Immature natural killer cell (primary cell): Measurements from ENCODE around the gene PTOV1. TPM values are rescaled to one million over a fixed set of nuclear protein-coding genes. Genes with fewer than 3 reads are reported as not detected.

ENCODE experiments used
- DNase-seq, 3 donors: peaks; one replicate each; pipeline ENCODE4 v3.0.0; 2022; ENCODE audit warnings: mixed read lengths in 1 of 3
- H3K27ac Mint-ChIP-seq, 6 donors: one replicate each; pipeline ENCODE4 v1.8.0; 2020; ENCODE audit warnings: mixed read lengths in 6 of 6, mild to moderate bottlenecking in 5 of 6, inconsistent platforms in 4 of 6, moderate library complexity in 3 of 6
- H3K27me3 Mint-ChIP-seq, 3 donors: one replicate each; pipeline ENCODE4 v1.8.0; 2020 to 2021; ENCODE audit warnings: low read depth in 3 of 3, mild to moderate bottlenecking in 3 of 3, mixed read lengths in 3 of 3, moderate library complexity in 3 of 3, inconsistent platforms in 1 of 3
- H3K36me3 Mint-ChIP-seq, 3 donors: one replicate each; pipeline ENCODE4 v1.8.0; 2020; ENCODE audit warnings: mixed read lengths in 3 of 3, inconsistent platforms in 2 of 3, mild to moderate bottlenecking in 2 of 3
- H3K4me1 Mint-ChIP-seq, 2 donors: one replicate each; pipeline ENCODE4 v1.8.0; 2020; ENCODE audit warnings: inconsistent platforms in 2 of 2, mild to moderate bottlenecking in 2 of 2, mixed read lengths in 2 of 2, moderate library complexity in 1 of 2
- H3K4me3 Mint-ChIP-seq, 5 donors: one replicate each; pipeline ENCODE4 v1.8.0; 2020; ENCODE audit warnings: mild to moderate bottlenecking in 5 of 5, mixed read lengths in 5 of 5, inconsistent platforms in 3 of 5, moderate library complexity in 3 of 5
- H3K9me3 Mint-ChIP-seq, 6 donors: one replicate each; pipeline ENCODE4 v1.8.0; 2020; ENCODE audit warnings: mild to moderate bottlenecking in 6 of 6, mixed read lengths in 6 of 6, inconsistent platforms in 4 of 6, moderate library complexity in 3 of 6
- polyA plus RNA-seq, 3 donors: library from polyadenylated mRNA; unstranded; fragments of 300-500 nt; fragmentation: Illumina TruSeq; gene quantifications; one replicate each; pipeline ENCODE4 v1.2.3, GENCODE V29; 2021

PTOV1 gene
- polyA plus RNA-seq, 3 donors from 2014 or later: 32.0 to 59.7 (median 41.4) TPM

DNA sequence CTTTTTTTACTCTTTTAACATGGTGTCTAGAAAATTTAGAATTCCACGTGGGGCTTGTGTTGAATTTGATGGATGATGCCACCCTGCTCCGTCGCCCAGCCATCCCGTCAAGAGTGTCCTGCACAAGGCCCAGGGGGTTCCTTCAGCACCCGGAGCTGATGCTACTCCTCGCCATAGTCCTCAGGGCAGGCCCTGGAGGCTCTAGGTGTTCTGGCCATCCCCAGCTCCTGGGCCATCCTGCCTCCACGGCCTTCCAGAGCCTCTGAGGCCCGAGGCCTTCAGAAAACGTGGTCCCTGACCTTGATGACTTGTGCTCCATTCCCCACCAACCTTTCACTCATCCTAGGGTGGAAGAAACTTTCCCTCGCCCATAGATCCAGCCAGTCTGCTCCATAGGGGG lies 22.9 kb downstream of the PTOV1 start:
- peak overlapping the region in 2 of 5 donors; percentile 18 to 35 for H3K4me3 Mint-ChIP-seq
- no peak for DNase-seq
- no peaks in the 10 kb centered on the region for H3K9me3 Mint-ChIP-seq
- H3K4me1 Mint-ChIP-seq: peaks cover 35 to 38% of the 10 kb centered on the region in 2 donors
- no peak overlapping the region for H3K27ac Mint-ChIP-seq
- peaks cover 2% of the 10 kb centered on the region in 3 donors for H3K27me3 Mint-ChIP-seq
- H3K36me3 Mint-ChIP-seq: peaks cover 0 to under 1% (median under 1%) of the 10 kb centered on the region in 3 donors

DNA sequence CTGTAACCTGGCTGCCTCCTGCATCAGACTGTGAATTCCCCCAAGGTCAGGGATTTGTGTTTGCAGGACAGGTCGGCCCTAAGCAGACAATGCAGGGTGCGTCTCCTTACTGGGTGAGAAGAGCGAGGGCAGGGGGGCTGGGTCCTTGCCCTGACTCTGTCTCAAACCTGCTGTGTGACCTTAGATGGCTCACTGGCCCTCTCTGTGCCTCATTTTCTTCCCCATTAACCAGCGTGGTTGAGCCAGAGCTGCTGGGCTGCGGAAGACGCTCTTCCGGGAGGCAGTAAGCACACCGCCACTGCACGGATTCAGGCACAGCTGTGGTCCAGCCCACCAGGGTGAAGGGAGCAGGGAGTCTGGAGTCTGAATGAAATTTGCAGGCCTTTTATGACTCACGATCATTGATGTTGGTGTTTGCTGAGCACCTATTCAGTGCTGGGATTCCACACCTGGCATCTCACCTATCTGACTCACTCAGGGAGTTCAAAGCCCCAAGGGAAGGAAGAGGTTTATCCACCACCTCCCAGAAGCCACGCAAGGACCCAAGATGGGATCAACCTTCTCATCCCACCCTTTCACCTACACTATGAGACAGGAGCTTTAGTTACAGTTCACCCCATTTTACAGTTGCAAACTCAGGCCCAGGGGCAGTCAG lies 23.7 kb downstream of the PTOV1 start:
- H3K9me3 Mint-ChIP-seq: no peaks in the 10 kb centered on the region
- H3K36me3 Mint-ChIP-seq: peaks cover 0 to 5% (median 4%) of the 10 kb centered on the region in 3 donors
- H3K4me3 Mint-ChIP-seq: peak overlapping the region in 3 of 5 donors; percentile 48 to 68 (median 57)
- peaks cover 39 to 42% of the 10 kb centered on the region in 2 donors for H3K4me1 Mint-ChIP-seq
- peaks cover 2% of the 10 kb centered on the region in 3 donors for H3K27me3 Mint-ChIP-seq
- DNase-seq: no peak
- H3K27ac Mint-ChIP-seq: peak overlapping the region in 2 of 6 donors; percentile 34 to 67

DNA sequence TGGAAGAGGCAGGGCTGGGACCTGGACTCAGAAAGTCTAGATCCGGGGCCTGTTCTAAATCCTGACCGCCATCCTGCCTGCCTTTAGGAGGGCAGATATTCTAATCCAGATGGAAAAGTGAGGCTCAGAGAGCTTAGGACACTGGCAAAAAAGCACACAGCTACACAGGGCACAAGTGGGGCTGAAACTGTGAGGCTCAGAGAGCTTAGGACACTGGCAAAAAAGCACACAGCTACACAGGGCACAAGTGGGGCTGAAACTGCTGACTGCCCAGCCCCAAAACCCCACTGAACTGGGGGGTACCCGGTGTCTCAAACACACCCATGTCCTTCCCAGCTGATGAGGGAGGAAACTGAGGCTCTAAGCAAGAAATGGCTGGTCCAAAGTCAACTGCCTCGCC lies 24.2 kb downstream of the PTOV1 start:
- Mint-ChIP-seq H3K27me3 (peaks cover 2% of the 10 kb centered on the region in 3 donors), H3K9me3 (no peaks in the 10 kb centered on the region), H3K27ac (peak overlapping the region in 2 of 6 donors; percentile 34 to 67), H3K4me3 (peak overlapping the region in 1 of 5 donors; percentile 68), H3K4me1 (peaks cover 38 to 40% of the 10 kb centered on the region in 2 donors), H3K36me3 (peaks cover 0 to 5% (median 4%) of the 10 kb centered on the region in 3 donors)
- no peak for DNase-seq

DNA sequence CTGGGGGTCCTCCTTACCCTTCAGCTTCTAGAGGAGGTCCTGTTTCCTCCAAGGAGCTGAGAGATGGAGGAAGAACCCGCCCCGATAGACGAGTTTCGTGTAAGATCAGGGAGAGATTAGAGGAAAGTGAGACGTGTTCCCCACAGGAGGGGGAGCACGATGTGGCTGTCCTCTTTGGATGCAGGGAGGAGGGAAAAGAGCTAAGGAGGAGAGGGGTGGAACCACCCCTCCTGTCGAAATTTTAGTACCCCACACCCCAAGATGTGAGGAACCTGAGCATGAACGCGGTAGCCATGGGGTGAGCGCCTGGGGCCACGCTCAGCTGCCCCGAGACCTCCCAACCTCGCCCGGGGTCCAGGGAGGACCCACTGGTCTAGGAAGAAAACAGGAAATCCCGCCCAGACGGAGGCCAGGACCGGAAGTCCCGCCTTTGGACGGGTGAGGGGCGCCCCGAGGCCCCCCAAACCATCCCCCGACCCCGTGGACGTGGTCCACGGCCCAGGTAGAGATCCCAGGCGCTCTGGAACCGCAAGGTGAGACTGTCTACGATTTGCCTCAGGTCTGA lies 25.0 kb downstream of the PTOV1 start:
- H3K27me3 Mint-ChIP-seq: peaks cover 2% of the 10 kb centered on the region in 3 donors
- H3K27ac Mint-ChIP-seq: no peak overlapping the region
- no peaks in the 10 kb centered on the region for H3K9me3 Mint-ChIP-seq
- DNase-seq: peak in 2 of 3 donors; percentile 44 to 67
- H3K4me3 Mint-ChIP-seq: no peak overlapping the region
- peaks cover 0 to 5% (median 4%) of the 10 kb centered on the region in 3 donors for H3K36me3 Mint-ChIP-seq
- H3K4me1 Mint-ChIP-seq: peaks cover 30 to 34% of the 10 kb centered on the region in 2 donors

DNA sequence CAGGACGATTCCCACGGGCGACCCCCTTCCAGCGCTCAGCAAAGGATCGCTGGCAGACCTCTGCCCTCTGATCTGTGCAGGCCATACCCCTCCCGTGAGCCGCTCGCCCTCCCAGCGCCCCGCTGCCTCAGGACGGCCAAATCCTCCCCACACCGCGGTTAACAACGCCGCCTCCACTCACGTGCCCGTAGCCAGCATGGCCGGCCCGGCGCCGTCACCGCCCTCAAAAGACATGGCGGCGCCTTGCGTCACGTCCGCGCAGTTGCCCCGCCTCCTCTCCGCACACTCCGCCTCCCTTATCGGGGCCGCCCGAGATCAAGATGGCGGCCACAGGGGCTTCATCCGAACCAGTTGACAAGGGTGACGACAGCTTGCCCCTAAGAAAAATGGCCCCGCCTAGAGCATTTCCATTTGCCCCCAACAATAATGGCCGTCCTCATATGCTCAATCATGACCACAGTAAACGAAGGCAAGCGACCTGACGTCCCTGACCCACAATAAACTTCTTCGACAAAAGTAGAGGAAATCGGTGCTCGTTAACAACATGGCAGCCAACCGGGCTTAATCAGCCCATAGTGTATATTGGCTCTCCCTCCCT lies 25.6 kb downstream of the PTOV1 start:
- H3K9me3 Mint-ChIP-seq: no peaks in the 10 kb centered on the region

DNA sequence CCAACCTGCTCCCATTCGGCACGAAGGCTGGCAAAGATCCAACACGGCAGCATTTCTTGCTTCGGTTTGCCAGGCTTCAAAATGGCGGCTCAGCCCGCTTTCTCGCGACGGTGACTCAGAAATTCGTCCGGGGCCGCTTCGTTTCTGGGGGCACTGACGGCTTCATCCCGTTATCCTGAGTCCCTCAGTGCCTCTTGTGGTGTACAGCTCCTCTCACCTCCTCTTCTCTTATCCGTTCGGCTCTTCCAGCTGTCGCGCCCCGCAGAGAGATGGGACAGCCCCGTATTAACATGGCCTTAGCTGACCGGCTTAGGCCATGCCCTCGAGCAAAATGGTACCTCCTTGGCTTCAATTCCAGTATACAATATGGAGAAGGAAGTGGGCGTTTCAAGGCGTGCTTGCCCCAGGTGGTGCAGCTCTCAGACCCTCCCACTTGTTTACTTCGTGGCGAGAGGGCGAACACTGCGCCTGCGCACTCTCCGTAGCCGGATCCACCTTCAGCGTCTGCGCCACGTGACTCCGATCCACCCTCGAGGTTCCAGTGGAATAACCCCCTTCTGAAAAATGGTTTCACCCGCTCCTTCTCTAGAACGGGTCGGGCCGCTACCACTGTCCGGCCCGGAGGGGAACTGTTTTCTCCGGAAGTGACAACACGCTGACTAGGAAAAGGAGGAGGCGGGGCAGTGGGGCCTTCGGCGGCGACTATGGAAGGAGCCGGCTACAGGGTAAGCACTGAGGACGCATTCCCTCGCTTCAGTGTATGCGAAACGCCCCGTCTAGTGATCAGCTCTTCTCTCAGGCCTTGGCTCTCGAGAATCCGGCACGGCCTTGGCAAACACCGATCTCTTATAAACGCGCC lies 26.3 kb downstream of the PTOV1 start, which contains the start of the genes AKT1S1 and TBC1D17:
Gene AKT1S1, minus strand, starts transcription at position 336 of the 859 bp plus-strand sequence. CDS start 4,060 bp downstream, outside the sequence.
Gene TBC1D17, plus strand, starts transcription at position 683 of the 859 bp plus-strand sequence. Its CDS starts 22 bp downstream, at position 705.
- Mint-ChIP-seq H3K27me3 (peaks cover 2% of the 10 kb centered on the region in 3 donors), H3K27ac (no peak within 1 kb of the TSS), H3K4me1 (peaks cover 23 to 29% of the 10 kb centered on the region in 2 donors), H3K4me3 (no peak within 1 kb of the TSS), H3K36me3 (peaks cover 2 to 9% (median 5%) of the 10 kb centered on the region in 3 donors), H3K9me3 (no peaks in the 10 kb centered on the region)
- peak; percentile 99 to 100 (median 100) for DNase-seq

More for the DNA sequence above, 25.6 kb downstream of the PTOV1 start:
- DNase-seq: peak; percentile 98 to 99 (median 99)
- H3K4me3 Mint-ChIP-seq: no peak overlapping the region
- no peak overlapping the region for H3K27ac Mint-ChIP-seq
- peaks cover 2% of the 10 kb centered on the region in 3 donors for H3K27me3 Mint-ChIP-seq
- H3K4me1 Mint-ChIP-seq: peaks cover 28 to 34% of the 10 kb centered on the region in 2 donors
- peaks cover 0 to 6% (median 5%) of the 10 kb centered on the region in 3 donors for H3K36me3 Mint-ChIP-seq

DNA sequence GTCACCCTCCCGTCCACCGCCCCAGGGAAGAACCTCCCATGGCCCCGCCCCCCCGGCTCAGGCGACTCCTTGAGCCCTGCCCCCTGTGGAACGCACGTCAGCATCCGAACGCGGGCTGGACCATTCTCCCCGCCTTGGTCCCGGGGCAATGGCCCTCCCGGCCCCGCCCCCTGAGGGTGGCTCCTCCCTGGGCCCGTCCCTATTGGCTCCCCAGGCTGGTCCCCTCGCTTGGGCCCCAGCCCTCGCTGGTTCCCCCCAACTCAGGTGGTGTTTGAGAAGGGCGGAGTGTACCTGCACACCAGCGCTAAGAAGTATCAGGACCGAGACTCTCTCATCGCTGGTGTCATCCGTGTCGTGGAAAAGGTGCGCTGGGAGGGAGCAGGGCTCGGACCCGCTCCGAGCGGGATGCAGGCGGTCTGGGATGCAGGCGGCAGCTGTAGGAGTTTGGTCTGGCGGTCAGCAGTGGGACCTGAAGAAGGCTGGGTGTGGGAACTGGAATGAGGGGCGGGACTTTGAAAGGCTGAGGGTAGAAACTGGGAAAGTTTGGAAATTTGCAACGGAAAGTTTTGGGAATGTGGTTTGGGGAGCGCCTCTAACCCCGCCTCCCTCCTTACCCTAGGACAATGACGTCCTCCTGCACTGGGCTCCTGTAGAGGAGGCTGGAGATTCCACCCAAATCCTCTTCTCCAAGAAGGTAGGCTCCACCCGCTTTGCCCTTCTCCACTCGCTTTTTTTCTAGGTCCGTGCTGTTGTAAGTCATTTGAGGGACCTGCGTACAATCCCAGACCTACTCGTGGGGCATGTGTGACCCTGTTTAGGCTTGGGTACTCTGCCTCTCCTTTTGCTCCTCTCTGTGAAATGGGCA lies 27.2 kb downstream of the PTOV1 start:
- DNase-seq: peak; percentile 96 to 98 (median 98)
- no peak overlapping the region for H3K4me3 Mint-ChIP-seq
- peaks cover 4 to 13% (median 6%) of the 10 kb centered on the region in 3 donors for H3K36me3 Mint-ChIP-seq
- peaks cover 23 to 29% of the 10 kb centered on the region in 2 donors for H3K4me1 Mint-ChIP-seq
- no peaks in the 10 kb centered on the region for H3K9me3 Mint-ChIP-seq
- H3K27ac Mint-ChIP-seq: no peak overlapping the region
- H3K27me3 Mint-ChIP-seq: peaks cover 2% of the 10 kb centered on the region in 3 donors

DNA sequence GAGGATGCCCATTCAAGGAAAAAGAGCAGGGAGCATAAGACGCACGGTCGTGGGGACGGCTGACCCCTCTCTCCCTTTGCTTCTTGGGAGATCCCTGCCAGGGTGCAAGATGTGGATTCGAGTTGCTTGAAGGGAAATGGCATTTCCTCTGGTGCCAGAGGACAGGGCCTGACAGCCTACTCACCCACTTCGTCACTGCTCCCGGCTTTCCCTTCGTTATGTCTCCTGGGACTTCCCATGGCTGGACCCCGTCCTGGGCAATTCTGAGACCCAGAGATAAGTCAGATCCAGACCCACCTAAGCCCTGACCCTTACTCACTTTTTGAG lies 27.7 kb downstream of the PTOV1 start:
- Mint-ChIP-seq H3K27ac (peak overlapping the region in 1 of 6 donors; percentile 53), H3K27me3 (peaks cover 2% of the 10 kb centered on the region in 3 donors), H3K4me3 (peak overlapping the region in 2 of 5 donors; percentile 56 to 65), H3K36me3 (peaks cover 9 to 17% (median 10%) of the 10 kb centered on the region in 3 donors), H3K9me3 (no peaks in the 10 kb centered on the region), H3K4me1 (peaks cover 23 to 29% of the 10 kb centered on the region in 2 donors)
- no peak for DNase-seq

DNA sequence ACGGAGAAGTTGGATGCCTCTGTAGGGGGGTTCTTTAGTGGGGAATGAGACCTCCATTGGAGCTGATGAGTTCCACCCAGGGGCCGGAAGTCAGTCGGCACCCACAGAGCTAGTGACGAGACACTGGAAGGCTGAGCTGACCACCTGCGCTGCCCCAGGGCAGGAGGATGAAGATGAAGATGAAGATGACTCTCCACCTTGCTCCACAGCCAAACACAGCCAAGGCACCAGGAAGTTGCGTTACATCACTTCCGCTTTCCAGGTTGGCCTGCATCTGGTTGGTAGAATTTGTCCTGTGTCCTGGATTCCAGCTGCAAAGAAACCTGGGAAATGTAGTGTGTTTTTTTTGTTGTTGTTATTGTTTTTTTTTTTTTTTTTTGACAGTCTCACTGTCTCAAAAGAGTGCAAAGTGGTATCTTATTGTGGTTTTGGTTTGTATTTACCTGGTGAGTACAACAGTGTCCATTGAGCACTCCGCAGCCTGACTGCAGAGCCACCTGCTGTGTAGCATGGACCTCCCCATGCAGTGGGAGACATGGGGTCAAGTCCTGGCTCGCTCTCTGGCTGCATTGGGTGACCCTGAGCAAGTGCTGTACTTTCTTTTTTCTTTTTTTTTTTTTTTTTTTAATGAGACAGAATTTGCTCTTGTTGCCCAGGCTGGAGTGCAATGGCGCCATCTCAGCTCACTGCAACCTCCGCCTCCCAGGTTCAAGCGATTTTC lies 28.4 kb downstream of the PTOV1 start:
- no peak for DNase-seq
- H3K27me3 Mint-ChIP-seq: peaks cover 2 to 3% (median 2%) of the 10 kb centered on the region in 3 donors
- peak overlapping the region in 2 of 6 donors; percentile 30 to 53 for H3K27ac Mint-ChIP-seq
- no peaks in the 10 kb centered on the region for H3K9me3 Mint-ChIP-seq
- H3K36me3 Mint-ChIP-seq: peaks cover 9 to 19% (median 10%) of the 10 kb centered on the region in 3 donors
- H3K4me3 Mint-ChIP-seq: peak overlapping the region in 2 of 5 donors; percentile 25 to 50
- peaks cover 23 to 29% of the 10 kb centered on the region in 2 donors for H3K4me1 Mint-ChIP-seq

DNA sequence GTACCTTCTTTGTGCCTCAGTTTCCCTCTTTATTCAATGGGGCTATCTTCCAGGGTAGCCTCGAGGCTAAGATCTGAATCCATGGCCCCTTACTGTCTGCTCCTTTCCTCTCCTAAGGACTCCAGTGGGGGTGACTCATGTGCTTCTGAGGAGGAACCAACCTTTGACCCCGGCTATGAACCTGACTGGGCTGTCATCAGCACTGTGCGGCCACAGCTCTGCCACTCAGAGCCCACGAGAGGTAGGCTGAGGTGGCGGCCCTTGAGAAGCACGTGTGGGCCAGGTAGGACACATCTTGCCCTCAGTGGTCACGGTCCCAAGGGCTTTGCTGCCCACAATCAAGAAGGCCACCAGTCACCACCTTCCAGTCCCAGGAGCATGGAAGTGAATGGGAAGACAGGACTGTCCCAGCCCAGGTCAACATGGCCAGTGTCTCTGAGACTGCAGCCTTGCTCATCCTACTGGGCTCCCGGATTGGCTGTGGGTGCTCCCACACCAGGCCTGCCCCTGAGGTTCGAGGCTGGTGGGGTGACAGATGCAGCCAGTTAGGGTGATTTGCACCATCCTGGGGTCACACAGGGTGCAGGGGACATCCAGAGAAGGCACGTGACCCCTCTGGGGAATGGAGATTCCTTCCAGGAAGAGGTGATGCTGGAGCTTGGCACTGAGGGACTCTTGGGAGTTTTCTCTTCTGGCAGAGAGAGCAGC lies 29.4 kb downstream of the PTOV1 start:
- H3K9me3 Mint-ChIP-seq: no peaks in the 10 kb centered on the region
- H3K27ac Mint-ChIP-seq: peak overlapping the region in 2 of 6 donors; percentile 30 to 34
- peaks cover 2% of the 10 kb centered on the region in 3 donors for H3K27me3 Mint-ChIP-seq
- peak overlapping the region in 2 of 5 donors; percentile 35 to 50 for H3K4me3 Mint-ChIP-seq
- peaks cover 21 to 23% of the 10 kb centered on the region in 2 donors for H3K4me1 Mint-ChIP-seq
- peaks cover 9 to 26% (median 15%) of the 10 kb centered on the region in 3 donors for H3K36me3 Mint-ChIP-seq
- no peak for DNase-seq

DNA sequence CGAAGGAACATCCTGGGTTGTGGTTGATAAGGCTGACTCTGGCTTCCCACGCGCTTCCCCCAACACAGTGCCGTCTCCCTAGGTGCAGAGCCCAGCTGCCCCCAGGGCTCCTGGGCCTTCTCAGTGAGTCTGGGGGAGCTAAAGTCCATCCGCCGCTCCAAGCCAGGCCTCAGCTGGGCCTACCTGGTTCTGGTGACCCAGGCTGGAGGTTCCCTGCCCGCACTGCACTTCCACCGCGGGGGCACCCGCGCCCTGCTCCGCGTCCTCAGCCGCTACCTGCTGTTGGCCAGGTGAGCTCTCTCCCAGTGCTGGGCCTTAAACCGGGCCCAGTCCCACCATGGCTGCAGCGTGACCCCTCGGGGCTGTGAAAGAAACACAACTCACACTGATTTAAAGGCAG lies 30.2 kb downstream of the PTOV1 start:
- peaks cover 2% of the 10 kb centered on the region in 3 donors for H3K27me3 Mint-ChIP-seq
- no peak for DNase-seq
- no peak overlapping the region for H3K27ac Mint-ChIP-seq
- no peak overlapping the region for H3K4me3 Mint-ChIP-seq
- no peaks in the 10 kb centered on the region for H3K9me3 Mint-ChIP-seq
- H3K4me1 Mint-ChIP-seq: peaks cover 14 to 15% of the 10 kb centered on the region in 2 donors
- peaks cover 9 to 28% (median 15%) of the 10 kb centered on the region in 3 donors for H3K36me3 Mint-ChIP-seq
